HepG2 (cell line): Measurements from ENCODE around the gene PCDHB7. TPM values are rescaled to one million over a fixed set of nuclear protein-coding genes. Genes with fewer than 3 reads are reported as not detected.
A peak's percentile ranks its signal among the peaks of the same experiment; 100 is the strongest.

Experiments used
- ATAC-seq: fragments of 200-7000 bp; cut with Tn5 transposase; 3 replicates; pipeline ENCODE4 v1.9.1; 2020; ENCODE audit warnings: mild to moderate bottlenecking, moderate library complexity
- BruUV-seq: library from RNA; stranded (reverse); fragments of 400-500 nt; replicated peaks from 2 replicates; lab custom pipeline; 2021; lab: Mats Ljungman, UMichigan
- CTCF ChIA-PET: fragments of 300-600 bp; formaldehyde crosslinking; extraction: SDS; loops from one replicate; lab custom pipeline; 2021; ENCODE audit warnings: low total read pairs, inconsistent platforms, low intra/inter-chr PET ratio; lab: Yijun Ruan, JAX
- POLR2A ChIA-PET: fragments of 350-600 bp; sonication (Branson Sonifier 250); formaldehyde crosslinking; loops from one replicate; lab custom pipeline; 2020; ENCODE audit warnings: antibody characterized with exemption, inconsistent platforms; lab: Yijun Ruan, JAX
- DNase-seq: peaks from one replicate; pipeline ENCODE4 v3.0.0-alpha.2; 2015; ENCODE audit warnings: low spot score
- FAIRE-seq: peaks from 3 replicates; lab custom pipeline; 2011; peaks lifted over from hg19 to GRCh38; lab: Jason Lieb, UNC
- H2AFZ ChIP-seq: one replicate; pipeline ENCODE4 v1.6.1; 2011; ENCODE audit warnings: low read length, inconsistent platforms
- H3K27ac ChIP-seq: fragments of 300-600 bp; 3 replicates; pipeline ENCODE4 v1.8.0; 2011; ENCODE audit warnings: mixed run types, mild to moderate bottlenecking, mixed read lengths, low read length, inconsistent platforms; ENCODE audit not compliant: insufficient read depth; ENCODE audit errors: extremely low read length
- H3K27me3 ChIP-seq, 2 experiments: fragments of 200-600 bp in 1 of 2; 2 replicates in 1 of 2; 3 replicates in 1 of 2; pipeline versions ENCODE4 v1.6.0 to v1.8.0; 2011; ENCODE audit warnings: low read length in 2 of 2, mild to moderate bottlenecking in 2 of 2, moderate library complexity in 2 of 2, inconsistent platforms in 1 of 2; ENCODE audit not compliant: insufficient read depth in 2 of 2, control insufficient read depth in 1 of 2
- H3K36me3 ChIP-seq, 2 experiments: fragments of 200-600 bp in 1 of 2; replicated peaks in 1 of 2; 2 replicates in 1 of 2; 3 replicates in 1 of 2; pipeline versions ENCODE4 v1.5.1 to v1.8.0; 2011; ENCODE audit warnings: low read length in 2 of 2, inconsistent platforms in 1 of 2; ENCODE audit not compliant: insufficient read depth in 2 of 2, control insufficient read depth in 1 of 2
- H3K4me1 ChIP-seq: 2 replicates; pipeline ENCODE4 v1.5.1; 2012; ENCODE audit warnings: low read length, inconsistent platforms; ENCODE audit not compliant: insufficient read depth
- H3K4me2 ChIP-seq: 2 replicates; pipeline ENCODE4 v1.6.0; 2011; ENCODE audit warnings: low read depth, low read length, inconsistent platforms
- H3K4me3 ChIP-seq, 3 experiments: fragments of 200-600 bp in 1 of 3; sonication (generic), shearing (Covaris generic) in 1 of 3; replicated peaks in 1 of 3; 2 replicates each; pipeline ENCODE4 v1.5.1; 2011 to 2016; ENCODE audit warnings: low read length in 3 of 3, inconsistent platforms in 2 of 3, low read depth in 2 of 3, mild to moderate bottlenecking in 2 of 3, control low read depth in 1 of 3, mixed read lengths in 1 of 3; ENCODE audit not compliant: insufficient read depth in 1 of 3
- H3K79me2 ChIP-seq: one replicate; pipeline ENCODE4 v1.6.1; 2011; ENCODE audit warnings: low read length, inconsistent platforms; ENCODE audit not compliant: insufficient read depth
- H3K9ac ChIP-seq: 2 replicates; pipeline ENCODE4 v1.6.0; 2011; ENCODE audit warnings: mild to moderate bottlenecking, low read depth, low read length, inconsistent platforms; ENCODE audit not compliant: insufficient read depth
- H3K9me3 ChIP-seq: 2 replicates; pipeline ENCODE4 v1.5.1; 2012; ENCODE audit warnings: mild to moderate bottlenecking, low read length
- H4K20me1 ChIP-seq: 2 replicates; pipeline ENCODE4 v1.6.0; 2011; ENCODE audit warnings: inconsistent platforms, mild to moderate bottlenecking, low read length, moderate library complexity; ENCODE audit not compliant: insufficient read depth
- DMTF1 ChIP-seq: sonication (generic); formaldehyde crosslinking; IDR thresholded peaks from 2 replicates; pipeline ENCODE4 v1.4.0; 2020; ENCODE audit warnings: mild to moderate bottlenecking, missing genetic modification reagents
- FOXJ3 ChIP-seq: sonication (generic); formaldehyde crosslinking; IDR thresholded peaks from 2 replicates; pipeline ENCODE4 v1.4.0; 2020; ENCODE audit warnings: missing genetic modification reagents, mild to moderate bottlenecking, borderline replicate concordance
- ZBTB10 ChIP-seq: sonication (generic); formaldehyde crosslinking; IDR thresholded peaks from 2 replicates; pipeline ENCODE4 v1.4.0; 2020; ENCODE audit warnings: missing genetic modification reagents, borderline replicate concordance
- ZFP1 ChIP-seq: IDR thresholded peaks from 2 replicates; pipeline ENCODE4 v1.6.1; 2016
- ZNF235 ChIP-seq: sonication (generic); formaldehyde crosslinking; IDR thresholded peaks from 2 replicates; pipeline ENCODE4 v1.8.1; 2023; ENCODE audit warnings: mild to moderate bottlenecking, missing genetic modification reagents, borderline replicate concordance
- ZNF546 ChIP-seq: sonication (generic); formaldehyde crosslinking; conservative IDR thresholded peaks from 2 replicates; pipeline ENCODE4 v1.8.1; 2023; ENCODE audit warnings: mild to moderate bottlenecking, missing genetic modification reagents
- WGBS: methylation state at CpG from one replicate; pipeline ENCODE4 v1.1.6; 2017; ENCODE audit warnings: low lambda C conversion rate; 5-methylcytosine and 5-hydroxymethylcytosine counted together
- in situ Hi-C: cut with HindIII; loops from 2 replicates; pipeline ENCODE4 v1.10.0; 2017; ENCODE audit warnings: low pct_unique_long_range_greater_than_20kb; ENCODE audit not compliant: extremely low pct_ligation_motif_present
- intact Hi-C: fragments of 100-400 bp; cut with micrococcal nuclease; formaldehyde crosslinking; loops from one replicate; pipeline ENCODE4 v1.10.0; 2022; ENCODE audit not compliant: unreplicated experiment
- polyA plus RNA-seq, 8 experiments: library from polyadenylated mRNA; depleted of rRNA in 3 of 8; stranded (reverse) in 7 of 8; unstranded in 1 of 8; fragments of >200 nt; fragmentation: Illumina TruSeq in 4 of 8; extraction: Trizol in 4 of 8; gene quantifications; 2 replicates each; pipeline versions ENCODE4 v1.2.1 to v1.2.3, GENCODE V29; 2011 to 2016; ENCODE audit warnings: low read depth in 4 of 8, missing spikeins in 1 of 8, mixed read lengths in 1 of 8; ENCODE audit not compliant: insufficient read depth in 1 of 8
- total RNA-seq, 5 experiments: library from RNA; depleted of rRNA; stranded (reverse); fragments of >200 nt; fragmentation: Illumina TruSeq; extraction: Trizol; gene quantifications; 2 replicates each; pipeline ENCODE4 v1.2.3, GENCODE V29; 2016; ENCODE audit warnings: low read depth in 1 of 5

PCDHB7 gene
- total and polyA plus RNA-seq, 2 of the 13 experiments (the other 11 are each of a cell fraction or from before 2014, with no cell fraction given): 0.02 to 0.03 TPM

- BruUV-seq: no TSS peak
- H3K4me1 ChIP-seq: no peaks in the 10 kb centered on the region
- TF ChIP-seq ZNF235 (CRISPR knock-in tag) (no peak), ZBTB10 (no peak), ZNF546 (CRISPR knock-in tag) (no peak), FOXJ3 (CRISPR knock-in tag) (no peak), ZFP1 (CRISPR knock-in tag) (peak; percentile 97; the same call in 1 of the 2 replicates), DMTF1 (no peak)
- intact Hi-C loops (no loop called here), in situ Hi-C loops (no loop called here)
- DNase-seq (no peak), ATAC-seq (no peak), FAIRE-seq (no peak)
- CTCF ChIA-PET: no interaction called here
- WGBS: under 1% methylated on average over 3 of the region's 3 CpGs
- H2AFZ ChIP-seq: no peak overlapping the region
- H3K9me3 ChIP-seq: peaks cover 21% of the 10 kb centered on the region
- no peaks in the 10 kb centered on the region for H3K36me3 ChIP-seq
- H3K79me2 ChIP-seq: no peaks in the 10 kb centered on the region
- no peak overlapping the region for H3K4me3 ChIP-seq
- no peak overlapping the region for H3K27ac ChIP-seq
- POLR2A ChIA-PET: no interaction called here
- no peaks in the 10 kb centered on the region for H3K27me3 ChIP-seq
- no peak overlapping the region for H3K4me2 ChIP-seq
- no peak overlapping the region for H3K9ac ChIP-seq
- H4K20me1 ChIP-seq: no peaks in the 10 kb centered on the region
Observed at GRCh38 chr5:141196363-141196762, 23.9 kb downstream of the PCDHB7 start.
